OCI-LY3 (cell line): ENCODE data around the gene PTPN6.

Source experiments
- H2AFZ ChIP-seq: fragments of 200-600, 300-600 bp; shearing (Covaris generic); 2 replicates; pipeline ENCODE4 v1.6.0; 2014; ENCODE audit warnings: antibody characterized with exemption, low read depth, low read length
- H3K27ac ChIP-seq: fragments of 200-600, 300-600 bp; sonication (generic); 2 replicates; pipeline ENCODE4 v1.5.1; 2014; ENCODE audit warnings: mild to moderate bottlenecking, low read length, moderate library complexity, mixed read lengths
- H3K27me3 ChIP-seq: fragments of 200-600, 300-600 bp; sonication (generic); 2 replicates; pipeline ENCODE4 v1.6.1; 2014; ENCODE audit warnings: low read depth, low read length, mixed read lengths
- H3K36me3 ChIP-seq: fragments of 200-600, 300-600 bp; sonication (generic); replicated peaks from 2 replicates; pipeline ENCODE3; 2014; ENCODE audit warnings: low read depth, low read length, mixed read lengths
- H3K4me1 ChIP-seq: fragments of 300-600, 200-600 bp; sonication (generic); 2 replicates; pipeline ENCODE4 v1.6.1; 2014; ENCODE audit warnings: low read length, mixed read lengths
- H3K4me2 ChIP-seq: fragments of 200-600, 300-600 bp; sonication (generic); 2 replicates; pipeline ENCODE4 v1.6.1; 2014; ENCODE audit warnings: low read length, mixed read lengths
- H3K4me3 ChIP-seq: fragments of 300-600, 200-600 bp; sonication (generic); 2 replicates; pipeline ENCODE4 v1.5.1; 2014; ENCODE audit warnings: antibody characterized with exemption, mild to moderate bottlenecking, low read length, moderate library complexity
- H3K79me2 ChIP-seq: fragments of 300-600, 200-600 bp; shearing (Covaris generic); 2 replicates; pipeline ENCODE4 v1.6.1; 2014; ENCODE audit warnings: mild to moderate bottlenecking, low read length, mixed read lengths
- H3K9ac ChIP-seq: fragments of 300-600, 200-600 bp; shearing (Covaris generic); 2 replicates; pipeline ENCODE4 v1.6.0; 2014; ENCODE audit warnings: mild to moderate bottlenecking, low read length, moderate library complexity
- H3K9me3 ChIP-seq: fragments of 200-600, 300-600 bp; shearing (Covaris generic); 2 replicates; pipeline ENCODE4 v1.6.1; 2014; ENCODE audit warnings: low read length, mixed read lengths; ENCODE audit not compliant: insufficient read depth
- H4K20me1 ChIP-seq: fragments of 200-600, 300-600 bp; sonication (generic); 2 replicates; pipeline ENCODE4 v1.6.1; 2016; ENCODE audit warnings: low read length, mixed read lengths; ENCODE audit not compliant: insufficient read depth
- EZH2phosphoT487 ChIP-seq: fragments of 200-600 bp; shearing (Covaris generic); IDR thresholded peaks from 2 replicates; pipeline ENCODE4 v1.6.1; 2018; ENCODE audit warnings: antibody characterized with exemption, mixed run types, low read depth
- TF ChIP-seq, protein P1 (sequence below): fragments of 200-600, 300-600 bp; sonication (generic); IDR thresholded peaks from 2 replicates; pipeline ENCODE4 v1.5.1; 2014; ENCODE audit warnings: antibody characterized with exemption, low read length, low read depth

Gene PTPN6

DNA sequence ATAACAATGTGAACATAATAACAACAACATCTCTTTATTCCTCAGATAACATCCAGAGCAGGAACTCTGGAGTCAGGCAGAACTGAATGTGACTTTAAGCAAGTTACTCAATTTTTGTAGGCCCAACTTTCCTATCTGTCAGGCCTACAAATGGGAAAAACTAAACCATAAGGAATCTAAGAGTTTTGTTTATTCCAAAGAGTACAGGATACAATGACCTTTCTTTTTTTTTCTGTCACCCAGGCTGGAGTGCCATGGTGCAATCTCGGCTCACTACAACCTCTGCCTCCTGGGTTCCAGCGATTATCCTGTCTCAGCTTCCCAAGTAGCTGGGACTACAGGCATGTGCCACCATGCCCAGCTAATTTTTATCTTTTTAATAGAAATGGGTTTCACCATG lies 57.7 kb downstream of the PTPN6 start:
- H3K79me2 ChIP-seq, result no peaks in the 10 kb centered on the region
- H3K9me3 ChIP-seq, result no peaks in the 10 kb centered on the region
- no peaks in the 10 kb centered on the region for H4K20me1 ChIP-seq
- no peak overlapping the region for H3K4me2 ChIP-seq
- H3K4me3 ChIP-seq, result no peak overlapping the region
- H3K36me3 ChIP-seq, result peaks cover 26% of the 10 kb centered on the region
- TF ChIP-seq EZH2phosphoT487, result no peak
- TF ChIP-seq, protein P1, sequence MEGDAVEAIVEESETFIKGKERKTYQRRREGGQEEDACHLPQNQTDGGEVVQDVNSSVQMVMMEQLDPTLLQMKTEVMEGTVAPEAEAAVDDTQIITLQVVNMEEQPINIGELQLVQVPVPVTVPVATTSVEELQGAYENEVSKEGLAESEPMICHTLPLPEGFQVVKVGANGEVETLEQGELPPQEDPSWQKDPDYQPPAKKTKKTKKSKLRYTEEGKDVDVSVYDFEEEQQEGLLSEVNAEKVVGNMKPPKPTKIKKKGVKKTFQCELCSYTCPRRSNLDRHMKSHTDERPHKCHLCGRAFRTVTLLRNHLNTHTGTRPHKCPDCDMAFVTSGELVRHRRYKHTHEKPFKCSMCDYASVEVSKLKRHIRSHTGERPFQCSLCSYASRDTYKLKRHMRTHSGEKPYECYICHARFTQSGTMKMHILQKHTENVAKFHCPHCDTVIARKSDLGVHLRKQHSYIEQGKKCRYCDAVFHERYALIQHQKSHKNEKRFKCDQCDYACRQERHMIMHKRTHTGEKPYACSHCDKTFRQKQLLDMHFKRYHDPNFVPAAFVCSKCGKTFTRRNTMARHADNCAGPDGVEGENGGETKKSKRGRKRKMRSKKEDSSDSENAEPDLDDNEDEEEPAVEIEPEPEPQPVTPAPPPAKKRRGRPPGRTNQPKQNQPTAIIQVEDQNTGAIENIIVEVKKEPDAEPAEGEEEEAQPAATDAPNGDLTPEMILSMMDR, result no peak
- no peak overlapping the region for H2AFZ ChIP-seq
- 0 out of 2 replicates have a peak, but pooled peaks cover 3% of the 10 kb centered on the region for H3K4me1 ChIP-seq
- H3K9ac ChIP-seq, result no peak overlapping the region
- no peak overlapping the region for H3K27ac ChIP-seq
- no peaks in the 10 kb centered on the region for H3K27me3 ChIP-seq

DNA sequence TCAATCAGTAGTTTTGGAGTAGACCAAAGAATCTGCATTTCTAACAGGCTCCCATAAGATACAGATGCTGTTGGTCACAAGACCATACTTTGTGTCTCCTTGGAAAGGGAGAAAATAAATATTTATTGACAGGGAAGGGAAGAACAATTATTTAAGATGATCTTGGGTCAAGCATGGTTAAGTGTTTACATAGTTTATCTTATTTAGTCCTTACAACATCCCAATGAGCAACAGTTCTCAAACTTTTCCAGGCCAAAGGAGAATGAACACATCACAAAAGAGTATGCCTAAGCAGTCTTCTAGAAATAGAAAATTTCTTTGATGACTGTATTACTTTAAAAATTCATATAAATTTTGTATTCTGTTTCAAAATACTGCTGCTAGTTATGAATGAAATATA lies 58.4 kb downstream of the PTPN6 start:
- TF ChIP-seq EZH2phosphoT487, result no peak
- Histone ChIP-seq H4K20me1 (no peaks in the 10 kb centered on the region), H3K79me2 (no peaks in the 10 kb centered on the region), H3K4me1 (0 out of 2 replicates have a peak, but pooled peaks cover 3% of the 10 kb centered on the region), H3K27ac (no peak overlapping the region), H3K36me3 (peaks cover 26% of the 10 kb centered on the region), H3K4me2 (no peak overlapping the region), H2AFZ (no peak overlapping the region), H3K27me3 (no peaks in the 10 kb centered on the region), H3K4me3 (no peak overlapping the region), H3K9me3 (no peaks in the 10 kb centered on the region), H3K9ac (no peak overlapping the region)
